HCT116 (cell line): ENCODE data around the gene SBK2.

Source experiments
- CEBPB ChIP-seq: IDR thresholded peaks from 2 replicates; pipeline ENCODE4 v1.6.1; 2012; ENCODE audit warnings: low read depth
- CTCF ChIP-seq, 3 experiments: fragments of 200-600 bp in 1 of 3; sonication (generic) in 1 of 3; IDR thresholded peaks in 2 of 3; conservative IDR thresholded peaks in 1 of 3; 2 replicates each; pipeline ENCODE4 v1.5.1; 2012 to 2017; ENCODE audit warnings: low read depth in 2 of 3, low read length in 2 of 3, antibody characterized with exemption in 1 of 3, borderline replicate concordance in 1 of 3, control low read depth in 1 of 3, mild to moderate bottlenecking in 1 of 3, mixed read lengths in 1 of 3, mixed run types in 1 of 3, moderate library complexity in 1 of 3; ENCODE audit not compliant: insufficient read depth in 1 of 3
- EZH2 ChIP-seq: fragments of 200-600 bp; sonication (generic); IDR thresholded peaks from 2 replicates; pipeline ENCODE4 v1.6.1; 2017; ENCODE audit warnings: antibody characterized with exemption, mixed run types
- MAX ChIP-seq: IDR thresholded peaks from 2 replicates; pipeline ENCODE4 v1.6.1; 2012
- POLR2A ChIP-seq: IDR thresholded peaks from 2 replicates; pipeline ENCODE4 v1.7.0; 2011; ENCODE audit warnings: borderline replicate concordance; ENCODE audit not compliant: insufficient read depth, insufficient read length; ENCODE audit errors: extremely low read depth
- REST ChIP-seq: IDR thresholded peaks from 2 replicates; pipeline ENCODE4 v1.6.1; 2012; ENCODE audit warnings: low read depth
- ZFX ChIP-seq: fragments of 450-650 bp; IDR thresholded peaks from 2 replicates; pipeline ENCODE4 v1.6.1; 2017

- TF ChIP-seq CTCF (IDR thresholded peaks at IDR 0.05 in 2 of 3, conservative IDR thresholded peaks at IDR 0.05 in 1 of 3; ENCODE audit: borderline replicate concordance in 1 of 3, insufficient read depth in 1 of 3, low read depth in 2 of 3, low read length in 2 of 3) (no peak), EZH2 (no peak), MAX (peak; percentile 71), CEBPB (no peak), ZFX (0 out of 2 replicates have a peak, but pooled peaks have one; percentile 52), POLR2A (no peak), REST (no peak)
Observed at GRCh38 chr19:55580628-55581144, 43.8 kb upstream of the SBK2 start, which contains the start of gene ZNF579.
